SIG-M5 treated with dmso at 0.1 percent for 504 hours (cell line): Measurements from ENCODE around the gene PPP2R2B.
"Not testable (repeated sequence)": the region's sequence is repeated elsewhere in the genome, so short reads cannot be mapped to it uniquely, and the experiment has no call there.

ENCODE experiments used
- DNase-seq: peaks from one replicate; lab custom pipeline; 2025; ENCODE audit not compliant: unreplicated experiment; lab: John Stamatoyannopoulos, UW

The PPP2R2B gene

GRCh38 chr5:146751781-146752401, 126.7 kb downstream of the PPP2R2B start:
- no peak for DNase-seq

- no peak for DNase-seq
Observed at GRCh38 chr5:146751054-146751453, 127.5 kb downstream of the PPP2R2B start.

DNA sequence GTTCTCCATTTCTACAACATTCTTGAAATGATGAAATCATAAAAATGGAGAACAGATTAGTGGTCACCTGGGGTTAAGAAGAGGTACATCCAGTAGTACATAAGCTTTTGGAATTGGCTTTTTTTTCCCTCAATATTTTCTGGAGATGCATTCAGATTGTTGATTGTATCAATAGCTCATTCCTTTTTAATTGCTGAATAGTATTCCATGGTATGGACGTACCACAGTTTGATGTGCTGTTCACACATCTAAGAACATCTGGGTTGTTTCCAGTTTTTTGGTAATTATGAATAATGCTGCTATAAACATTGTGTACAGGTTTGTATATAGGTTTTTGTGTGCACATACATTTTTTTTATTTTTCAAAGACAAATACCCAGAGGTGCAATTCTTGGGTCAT, 130.0 kb downstream of the PPP2R2B start:
- DNase-seq: no peak

DNA sequence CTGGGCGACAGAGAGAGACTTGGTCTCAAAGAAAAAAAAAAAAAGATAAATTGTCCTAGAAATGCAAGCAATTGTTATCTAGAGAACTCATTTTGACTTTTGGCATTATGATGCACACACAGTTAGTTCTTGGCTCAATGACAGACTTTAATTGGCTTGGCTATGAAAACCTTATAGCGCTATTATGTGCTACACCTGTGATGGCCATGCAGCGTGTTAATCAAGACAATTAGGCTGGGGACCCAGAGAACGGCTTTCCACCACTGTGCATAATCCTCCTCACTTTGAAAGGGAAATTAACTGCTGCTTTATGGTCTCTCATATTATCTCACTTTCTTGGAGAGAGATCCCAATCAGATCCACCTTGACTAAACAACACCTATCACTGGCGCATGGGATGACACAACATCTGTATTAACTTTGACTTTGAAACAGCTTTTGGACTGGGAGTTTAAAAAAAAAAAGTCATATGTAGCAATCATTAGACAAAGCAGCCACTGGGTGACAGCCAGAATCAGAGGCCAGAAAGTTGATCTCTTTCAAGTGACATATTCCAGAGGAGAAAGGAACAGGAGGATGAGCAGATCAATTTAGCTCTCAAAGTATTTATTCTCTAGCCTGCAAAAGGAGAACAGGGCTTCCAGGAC, 132.5 kb downstream of the PPP2R2B start:
- no peak for DNase-seq

GRCh38 chr5:146744068-146744745, 134.3 kb downstream of the PPP2R2B start:
- DNase-seq: no peak

- DNase-seq: no peak
Observed at GRCh38 chr5:146734936-146735577, 143.5 kb downstream of the PPP2R2B start.

DNA sequence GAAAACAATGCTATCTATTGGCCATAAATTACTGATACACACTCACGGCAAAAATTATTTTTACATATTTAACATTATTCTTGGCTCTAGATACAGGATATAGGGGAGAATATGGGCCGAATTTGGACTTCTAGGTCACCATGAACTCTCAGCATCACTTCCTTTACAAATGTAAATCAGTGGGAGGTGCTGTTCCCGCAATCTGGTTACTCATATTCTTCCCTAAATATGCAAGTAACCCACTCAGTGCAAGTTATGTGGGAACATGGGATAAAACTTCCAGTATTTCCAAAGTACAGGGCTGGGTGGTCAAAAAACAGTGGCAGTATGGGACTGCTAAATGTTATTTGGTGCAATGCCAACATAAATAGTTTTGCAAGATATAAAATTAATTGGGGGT, 145.6 kb downstream of the PPP2R2B start:
- DNase-seq: no peak

- no peak for DNase-seq
Observed at GRCh38 chr5:146731909-146732659, 146.5 kb downstream of the PPP2R2B start.

- DNase-seq: not testable (repeated sequence)
Observed at GRCh38 chr5:146728746-146729145, 149.8 kb downstream of the PPP2R2B start.

GRCh38 chr5:146726891-146727290, 151.7 kb downstream of the PPP2R2B start:
- DNase-seq: no peak

DNA sequence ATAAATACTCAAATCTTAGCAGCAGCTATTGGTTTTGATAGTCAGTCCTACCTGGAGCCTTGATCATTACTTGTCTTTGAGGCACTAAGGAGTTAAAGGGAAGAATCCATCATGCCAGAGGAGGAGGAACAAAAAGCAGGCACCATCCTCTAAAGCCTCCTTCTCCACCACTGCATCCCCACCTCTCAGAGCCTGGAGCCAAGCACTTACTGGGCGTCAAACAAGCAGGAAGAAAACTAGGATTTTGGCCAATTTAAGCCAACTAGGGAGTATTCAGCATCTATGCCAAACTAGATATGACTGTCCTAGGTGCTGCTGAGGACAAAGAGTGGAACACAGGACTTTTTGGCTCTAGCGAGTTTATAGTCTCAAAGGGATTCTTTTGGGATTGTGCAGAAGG, 152.5 kb downstream of the PPP2R2B start:
- DNase-seq: no peak

DNA sequence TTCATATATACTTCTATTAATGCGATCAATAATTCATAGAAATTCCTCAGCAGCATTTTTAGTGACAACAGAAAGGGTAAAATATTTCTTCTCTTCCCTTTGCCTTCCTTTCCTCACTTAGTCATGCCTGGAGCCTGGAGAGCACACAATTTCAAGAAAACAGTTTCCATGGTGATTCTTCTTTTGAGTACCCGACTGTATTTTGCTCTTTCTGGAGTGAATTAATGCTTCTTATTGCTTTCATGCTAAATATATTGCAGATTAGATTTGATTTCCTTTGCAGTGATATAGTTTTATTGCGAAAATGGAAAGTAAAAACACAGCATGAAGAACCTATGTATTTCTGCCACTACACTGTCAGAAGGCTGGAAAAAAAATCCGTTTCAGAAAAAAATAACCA, 153.5 kb downstream of the PPP2R2B start:
- no peak for DNase-seq

- DNase-seq: no peak
Observed at GRCh38 chr5:146722361-146722779, 156.2 kb downstream of the PPP2R2B start.

DNA sequence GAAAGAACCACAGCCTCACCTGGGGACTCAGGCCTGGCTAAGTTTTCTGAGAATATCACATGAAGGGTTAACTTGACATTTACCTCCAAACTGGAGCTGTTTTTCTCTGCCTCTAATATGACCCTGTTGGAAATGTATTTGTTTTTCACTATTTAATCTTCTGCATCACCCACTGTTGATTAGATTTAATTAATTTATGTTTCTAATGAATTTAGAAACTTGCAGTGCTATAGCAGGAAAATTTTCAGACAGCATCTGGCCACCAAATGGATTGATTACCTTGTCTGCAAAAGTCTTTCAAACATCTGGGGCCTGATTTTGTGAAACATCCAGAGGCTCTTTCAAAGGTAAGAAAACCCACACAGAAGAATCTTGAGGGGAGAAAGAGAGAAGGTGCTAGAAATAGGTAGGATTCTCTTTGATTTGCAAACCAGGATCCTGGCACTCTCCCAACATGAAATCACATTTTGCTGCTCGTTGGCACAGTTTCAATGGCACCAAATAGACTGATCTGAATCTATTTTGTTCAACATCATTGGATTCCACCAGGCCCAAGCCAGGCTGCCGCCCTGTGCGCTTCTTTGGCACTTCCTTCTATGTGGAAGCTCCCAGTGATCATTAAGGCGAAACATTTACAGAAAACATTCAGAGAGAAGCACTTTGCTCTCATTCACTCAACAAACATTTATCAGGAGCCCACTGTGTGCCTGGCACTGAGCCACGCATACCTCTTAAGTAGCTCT, 157.3 kb downstream of the PPP2R2B start:
- no peak for DNase-seq

DNA sequence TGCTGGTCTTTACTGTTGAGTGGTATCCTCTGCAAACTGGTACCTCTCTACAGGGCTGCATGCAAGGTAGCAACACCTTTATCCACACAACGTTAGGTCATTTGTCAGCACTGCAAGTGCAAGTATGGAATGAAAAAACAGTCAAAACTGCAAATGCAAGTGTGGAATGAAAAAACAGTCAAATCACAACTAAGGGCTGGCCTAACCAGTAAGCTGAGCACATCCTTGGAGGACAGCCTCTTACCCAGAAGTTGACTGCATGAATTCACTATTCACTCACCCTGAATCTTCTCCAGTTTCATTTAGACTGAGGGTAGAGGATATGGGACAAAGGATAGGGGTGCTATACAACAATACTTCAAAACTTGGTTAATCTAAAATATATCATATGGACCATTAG, 158.4 kb downstream of the PPP2R2B start:
- no peak for DNase-seq

DNA sequence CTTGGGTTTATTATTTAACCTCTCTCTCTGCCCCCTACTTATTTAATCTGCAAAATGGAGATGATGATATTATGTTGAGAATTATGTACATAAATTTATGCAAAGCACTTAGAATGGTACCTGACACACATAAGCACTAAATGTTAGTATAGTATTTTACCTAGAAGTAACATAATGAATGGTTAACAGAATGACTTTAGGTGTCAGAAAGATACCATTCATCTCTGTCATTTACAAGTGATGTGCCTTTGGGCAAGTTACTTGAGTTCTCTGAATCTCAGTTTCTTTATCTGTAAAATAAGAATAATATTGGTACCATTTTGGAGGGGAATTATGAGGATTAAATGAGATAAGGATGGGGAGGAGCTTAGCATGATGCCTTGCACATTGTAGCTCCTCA, 159.4 kb downstream of the PPP2R2B start:
- DNase-seq: no peak

DNA sequence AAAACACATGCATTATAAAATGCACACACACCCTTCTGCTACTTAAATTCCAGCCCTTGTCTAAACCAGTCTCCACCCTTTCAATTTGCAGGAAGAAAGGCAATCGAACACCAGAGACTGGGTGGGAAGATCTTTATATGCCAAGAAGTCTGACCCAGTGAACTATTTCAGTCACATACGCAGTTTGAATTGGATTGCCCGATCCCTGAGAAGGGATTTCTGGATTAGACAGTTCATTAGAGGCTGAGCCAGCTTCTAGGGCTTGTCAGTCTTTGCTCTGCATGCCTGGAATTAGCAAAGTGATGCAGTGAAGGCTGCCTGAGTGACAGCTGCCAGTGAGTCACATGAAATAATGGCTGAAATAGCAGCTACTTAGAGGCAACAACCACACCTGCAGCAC, 159.9 kb downstream of the PPP2R2B start:
- DNase-seq: no peak

DNA sequence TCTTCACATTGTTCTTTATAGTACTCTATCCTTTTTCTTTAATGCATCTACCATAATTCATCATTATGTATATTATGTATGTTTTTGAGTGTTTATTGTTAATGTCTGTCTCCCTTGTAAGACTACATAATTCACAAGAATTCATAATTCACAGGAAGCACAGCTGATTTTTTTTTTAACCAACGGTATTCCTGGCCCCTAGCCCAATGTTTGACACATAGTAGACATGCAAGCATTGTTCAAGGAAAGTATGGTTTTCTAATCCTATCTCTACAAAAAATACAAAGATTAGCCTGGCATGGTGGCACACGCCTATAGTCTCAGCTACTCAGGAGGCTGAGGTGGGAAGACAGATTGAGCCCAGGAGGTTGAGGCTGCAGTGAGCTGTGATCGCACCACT, 160.6 kb downstream of the PPP2R2B start:
- DNase-seq: no peak

DNA sequence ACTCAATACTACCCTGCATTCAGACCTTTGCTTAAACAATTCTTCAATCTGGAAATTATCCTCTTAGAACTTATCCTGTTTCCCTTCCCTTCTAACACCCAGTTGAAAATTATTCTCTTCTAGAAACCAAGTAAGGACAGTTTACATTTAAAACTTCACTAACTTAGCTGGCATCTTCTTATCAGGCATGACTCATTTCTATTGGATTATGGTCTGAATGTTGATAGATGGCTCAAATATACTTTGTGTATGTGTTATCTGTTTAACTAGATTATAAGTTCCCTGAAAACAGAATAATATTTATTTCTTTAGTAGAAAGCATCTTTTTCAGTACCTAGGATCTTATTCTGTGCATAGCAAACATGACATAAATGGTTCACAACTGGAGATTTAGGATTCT, 161.9 kb downstream of the PPP2R2B start:
- no peak for DNase-seq

GRCh38 chr5:146710348-146710747, 168.2 kb downstream of the PPP2R2B start:
- no peak for DNase-seq

DNA sequence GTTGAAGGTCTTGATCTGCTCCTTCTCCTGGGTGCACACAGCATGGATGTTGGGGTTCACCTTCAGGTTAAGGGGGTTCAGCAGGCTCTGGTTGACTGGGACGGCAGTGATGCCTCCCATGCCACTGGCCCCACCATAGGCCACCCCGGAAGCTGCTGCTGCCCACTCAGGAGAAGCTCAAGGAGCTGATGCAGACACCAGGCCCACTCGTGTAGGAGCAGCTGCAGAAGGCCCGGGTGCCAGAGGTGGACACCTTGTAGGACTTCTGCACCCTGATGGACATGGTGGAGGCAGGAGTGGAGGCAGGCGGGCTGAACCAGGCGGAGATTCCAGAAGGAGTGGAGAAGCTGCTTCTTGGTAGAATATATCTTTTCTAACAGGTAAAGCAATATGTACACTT, 171.2 kb downstream of the PPP2R2B start:
- no peak for DNase-seq
